Measurements from ENCODE around the gene CDH23. TPM values are rescaled to one million over a fixed set of nuclear protein-coding genes. Genes with fewer than 3 reads are reported as not detected.
A peak's percentile ranks its signal among the peaks of the same experiment; 100 is the strongest.

CDH23 gene
- total and polyA plus RNA-seq, 8 donors, result 1.8 to 22.8 (median 3.0) TPM

- Histone ChIP-seq H3K4me1 (no peaks in the 10 kb centered on the region), H3K4me3 (no peak overlapping the region), H3K9me3 (no peaks in the 10 kb centered on the region), H3K27ac (no peak overlapping the region), H3K27me3 (no peaks in the 10 kb centered on the region), H3K36me3 (no peaks in the 10 kb centered on the region)
- ATAC-seq (no peak), DNase-seq (no peak)
- intact Hi-C loops (cut with DNase I), result no loop called here
- TF ChIP-seq CTCF (IDR thresholded peaks at IDR 0.05), result no peak
These were observed 393.2 kb downstream of the CDH23 start for GRCh38 chr10:71789871-71790270.

GRCh38 chr10:71790749-71791440 is 394.2 kb downstream of the CDH23 start:
- H3K27me3 ChIP-seq, result no peaks in the 10 kb centered on the region
- TF ChIP-seq CTCF (IDR thresholded peaks at IDR 0.05), result no peak
- H3K4me1 ChIP-seq, result no peaks in the 10 kb centered on the region
- no peaks in the 10 kb centered on the region for H3K36me3 ChIP-seq
- ATAC-seq (no peak), DNase-seq (no peak)
- H3K27ac ChIP-seq, result no peak overlapping the region
- intact Hi-C loops (cut with DNase I), result no loop called here
- H3K9me3 ChIP-seq, result no peaks in the 10 kb centered on the region
- H3K4me3 ChIP-seq, result no peak overlapping the region

GRCh38 chr10:71795248-71795647 is 398.5 kb downstream of the CDH23 start:
- H3K4me3 ChIP-seq, result no peak overlapping the region
- no peaks in the 10 kb centered on the region for H3K27me3 ChIP-seq
- H3K36me3 ChIP-seq, result no peaks in the 10 kb centered on the region
- intact Hi-C loops (cut with DNase I), result no loop called here
- peak; percentile 71 for ATAC-seq
- H3K9me3 ChIP-seq, result no peaks in the 10 kb centered on the region
- no peak overlapping the region for H3K27ac ChIP-seq
- no peak for TF ChIP-seq CTCF (IDR thresholded peaks at IDR 0.05)
- peak in 2 of 4 donors; percentile 31 to 59 for DNase-seq
- H3K4me1 ChIP-seq, result peaks cover 0 to 9% of the 10 kb centered on the region in 2 donors

GRCh38 chr10:71796749-71797405 is 400.2 kb downstream of the CDH23 start:
- no peak overlapping the region for H3K4me3 ChIP-seq
- intact Hi-C loops (cut with DNase I), result no loop called here
- no peak for TF ChIP-seq CTCF (IDR thresholded peaks at IDR 0.05)
- DNase-seq (no peak), ATAC-seq (no peak)
- H3K27me3 ChIP-seq, result no peaks in the 10 kb centered on the region
- no peak overlapping the region for H3K27ac ChIP-seq
- H3K36me3 ChIP-seq, result no peaks in the 10 kb centered on the region
- H3K9me3 ChIP-seq, result no peaks in the 10 kb centered on the region
- peaks cover 0 to 16% of the 10 kb centered on the region in 2 donors for H3K4me1 ChIP-seq

- ATAC-seq (peak; percentile 30), DNase-seq (no peak)
- intact Hi-C loops (cut with DNase I), result no loop called here
- Histone ChIP-seq H3K27ac (no peak overlapping the region), H3K27me3 (no peaks in the 10 kb centered on the region), H3K36me3 (no peaks in the 10 kb centered on the region), H3K4me3 (no peak overlapping the region), H3K9me3 (no peaks in the 10 kb centered on the region), H3K4me1 (peaks cover 0 to 18% of the 10 kb centered on the region in 2 donors)
- TF ChIP-seq CTCF (IDR thresholded peaks at IDR 0.05), result no peak
These were observed 401.0 kb downstream of the CDH23 start for GRCh38 chr10:71797533-71798307.
